ENCODE data around the gene CALN1.

Gene CALN1

GRCh38 chr7:72170475-72170874 is 241.7 kb downstream of the CALN1 start:
- DNase-seq = no peak

GRCh38 chr7:72163271-72163670 is 248.9 kb downstream of the CALN1 start:
- DNase-seq = no peak

- DNase-seq = no peak
These were observed 250.6 kb downstream of the CALN1 start for GRCh38 chr7:72161534-72161933.

GRCh38 chr7:72159911-72160310 is 252.2 kb downstream of the CALN1 start:
- no peak for DNase-seq

- no peak for DNase-seq
These were observed 255.5 kb downstream of the CALN1 start for GRCh38 chr7:72156671-72157070.

GRCh38 chr7:72153132-72153512 is 259.0 kb downstream of the CALN1 start:
- DNase-seq = no peak

- no peak for DNase-seq
These were observed 259.7 kb downstream of the CALN1 start for GRCh38 chr7:72152161-72153131.

GRCh38 chr7:72140566-72140965 is 271.6 kb downstream of the CALN1 start:
- DNase-seq = no peak

- no peak for DNase-seq
These were observed 285.0 kb downstream of the CALN1 start for GRCh38 chr7:72127136-72127535.

GRCh38 chr7:72123913-72124312 is 288.2 kb downstream of the CALN1 start:
- DNase-seq = no peak

GRCh38 chr7:72118366-72118765 is 293.8 kb downstream of the CALN1 start:
- no peak for DNase-seq

GRCh38 chr7:72114129-72114528 is 298.0 kb downstream of the CALN1 start:
- no peak for DNase-seq

GRCh38 chr7:72112992-72113391 is 299.1 kb downstream of the CALN1 start:
- no peak for DNase-seq

- no peak for DNase-seq
These were observed 299.6 kb downstream of the CALN1 start for GRCh38 chr7:72112530-72112929.

- DNase-seq = no peak
These were observed 301.1 kb downstream of the CALN1 start for GRCh38 chr7:72111086-72111485.

- no peak for DNase-seq
These were observed 302.6 kb downstream of the CALN1 start for GRCh38 chr7:72109566-72109965.

- DNase-seq = no peak
These were observed 305.7 kb downstream of the CALN1 start for GRCh38 chr7:72106405-72106804.

GRCh38 chr7:72101444-72101843 is 310.7 kb downstream of the CALN1 start:
- DNase-seq = no peak

GRCh38 chr7:72099784-72100183 is 312.4 kb downstream of the CALN1 start:
- DNase-seq = no peak

GRCh38 chr7:72098807-72099580 is 313.1 kb downstream of the CALN1 start:
- DNase-seq = no peak

GRCh38 chr7:72097226-72097625 is 314.9 kb downstream of the CALN1 start:
- DNase-seq = no peak

GRCh38 chr7:72092769-72093168 is 319.4 kb downstream of the CALN1 start:
- DNase-seq = no peak

- DNase-seq = no peak
These were observed 324.2 kb downstream of the CALN1 start for GRCh38 chr7:72087926-72088325.

Measured in CD4-positive, alpha-beta T cell treated with Interleukin-21 for 1 hour (primary cell).